Epithelial cell of esophagus (primary cell): ENCODE measurements around the gene RPL26.
"Not testable (repeated sequence)": the region's sequence is repeated elsewhere in the genome, so short reads cannot be mapped to it uniquely, and the experiment has no call there.

Source experiments
- DNase-seq: peaks from one replicate; pipeline ENCODE4 v3.0.0; 2010; ENCODE audit warnings: low read depth
- H3K4me3 ChIP-seq: 2 replicates; pipeline ENCODE4 v1.5.1; 2011; ENCODE audit warnings: mild to moderate bottlenecking, low read length, control low read depth
- TF ChIP-seq, protein P1 (sequence below): IDR thresholded peaks from 2 replicates; pipeline ENCODE4 v1.5.1; 2011; ENCODE audit warnings: low read depth, mild to moderate bottlenecking, low read length, control low read depth, inconsistent platforms; ENCODE audit not compliant: insufficient read depth; ENCODE audit errors: missing control alignments

RPL26 gene

DNA sequence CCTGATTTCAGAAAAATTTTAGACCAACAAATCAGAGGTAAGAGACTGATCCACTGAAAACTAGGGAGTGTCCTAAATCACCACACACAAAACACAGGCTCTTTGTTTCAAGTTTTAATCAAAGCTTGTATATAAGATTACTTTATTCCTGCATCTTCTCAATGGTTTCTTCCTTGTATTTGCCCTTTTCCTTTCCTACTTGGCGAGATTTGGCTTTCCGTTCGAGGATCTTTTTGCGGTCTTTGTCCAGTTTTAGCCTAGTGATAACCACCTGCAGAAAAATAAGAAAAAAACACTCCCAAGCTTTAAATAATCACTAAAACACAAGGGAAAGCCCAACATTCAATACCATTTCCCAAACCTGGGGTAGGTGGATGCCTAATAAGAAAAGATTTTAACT, 5.6 kb downstream of the RPL26 start:
- no peak overlapping the region for H3K4me3 ChIP-seq
- DNase-seq = no peak
- TF ChIP-seq, protein P1, sequence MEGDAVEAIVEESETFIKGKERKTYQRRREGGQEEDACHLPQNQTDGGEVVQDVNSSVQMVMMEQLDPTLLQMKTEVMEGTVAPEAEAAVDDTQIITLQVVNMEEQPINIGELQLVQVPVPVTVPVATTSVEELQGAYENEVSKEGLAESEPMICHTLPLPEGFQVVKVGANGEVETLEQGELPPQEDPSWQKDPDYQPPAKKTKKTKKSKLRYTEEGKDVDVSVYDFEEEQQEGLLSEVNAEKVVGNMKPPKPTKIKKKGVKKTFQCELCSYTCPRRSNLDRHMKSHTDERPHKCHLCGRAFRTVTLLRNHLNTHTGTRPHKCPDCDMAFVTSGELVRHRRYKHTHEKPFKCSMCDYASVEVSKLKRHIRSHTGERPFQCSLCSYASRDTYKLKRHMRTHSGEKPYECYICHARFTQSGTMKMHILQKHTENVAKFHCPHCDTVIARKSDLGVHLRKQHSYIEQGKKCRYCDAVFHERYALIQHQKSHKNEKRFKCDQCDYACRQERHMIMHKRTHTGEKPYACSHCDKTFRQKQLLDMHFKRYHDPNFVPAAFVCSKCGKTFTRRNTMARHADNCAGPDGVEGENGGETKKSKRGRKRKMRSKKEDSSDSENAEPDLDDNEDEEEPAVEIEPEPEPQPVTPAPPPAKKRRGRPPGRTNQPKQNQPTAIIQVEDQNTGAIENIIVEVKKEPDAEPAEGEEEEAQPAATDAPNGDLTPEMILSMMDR = no peak

DNA sequence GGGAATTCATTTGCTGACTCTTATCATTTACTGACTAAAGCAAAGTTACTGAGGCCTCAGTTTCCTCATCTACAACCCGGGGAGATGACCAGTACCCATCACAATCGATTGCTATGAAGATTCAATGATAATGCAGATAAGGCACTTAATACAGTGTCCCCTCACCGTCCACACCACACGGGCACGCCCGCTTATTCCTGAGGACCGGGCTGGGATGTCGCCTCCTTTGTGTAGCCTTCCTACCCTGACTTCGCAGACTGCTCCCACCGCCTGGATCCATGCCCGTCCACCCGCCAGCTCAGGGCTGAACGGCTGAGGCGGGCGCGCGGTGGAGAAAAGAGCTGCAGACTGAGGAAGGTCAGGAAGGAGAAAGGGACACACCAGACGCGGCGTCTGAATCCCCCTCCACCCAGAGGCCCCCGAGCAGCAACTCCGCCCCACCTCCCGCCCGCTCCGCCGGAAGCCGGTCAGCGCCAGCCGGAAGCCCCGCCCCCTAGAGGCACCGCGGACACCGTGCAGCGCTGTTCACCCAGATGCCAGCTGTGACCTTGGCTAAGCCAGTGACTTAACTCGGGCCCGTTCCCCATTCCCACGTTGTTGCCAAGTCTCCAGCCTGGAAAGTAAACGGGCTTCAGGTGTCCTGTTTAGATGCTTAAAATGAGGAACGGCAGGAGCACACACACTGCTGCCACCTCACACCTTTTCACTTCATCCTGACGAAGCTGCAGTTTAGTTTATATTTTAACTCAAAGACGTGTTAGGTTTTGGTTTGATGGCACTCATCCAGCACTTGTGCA, 6.5 kb downstream of the RPL26 start, which contains the start of gene KRABD2:
KRABD2 (minus strand) TSS at position 434 of the 797 bp plus-strand sequence.
- peak; percentile 82 for DNase-seq
- peak within 1 kb of the TSS; percentile 71 for H3K4me3 ChIP-seq
- TF ChIP-seq, protein P1 = peak; percentile 64

DNA sequence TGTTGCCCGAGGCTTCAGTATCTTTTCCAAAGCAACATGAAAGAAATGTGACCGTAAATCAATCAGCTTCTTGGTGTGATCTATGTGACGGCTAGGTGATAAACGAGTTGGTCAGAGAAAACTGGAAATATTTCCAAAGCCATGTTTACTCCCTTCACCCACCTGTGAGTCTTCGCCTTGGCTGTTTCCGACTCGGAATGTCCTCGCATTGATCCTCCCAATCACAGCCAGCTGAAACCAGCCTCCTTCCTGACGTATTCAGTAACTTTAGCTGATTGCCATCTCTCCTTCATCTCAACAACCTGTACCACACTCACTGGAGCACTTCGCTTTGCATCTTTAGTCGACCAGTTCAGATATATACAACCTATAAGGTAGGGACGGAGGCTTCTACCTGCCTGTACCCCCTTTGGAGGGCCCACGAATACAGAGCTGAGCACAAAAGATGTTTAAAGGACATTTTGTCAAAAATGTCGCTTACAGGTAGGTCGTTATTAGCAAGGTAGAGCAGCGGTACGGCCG, 7.2 kb downstream of the RPL26 start:
- H3K4me3 ChIP-seq = peak overlapping the region; percentile 71
- TF ChIP-seq, protein P1 = no peak
- DNase-seq = peak; percentile 36

DNA sequence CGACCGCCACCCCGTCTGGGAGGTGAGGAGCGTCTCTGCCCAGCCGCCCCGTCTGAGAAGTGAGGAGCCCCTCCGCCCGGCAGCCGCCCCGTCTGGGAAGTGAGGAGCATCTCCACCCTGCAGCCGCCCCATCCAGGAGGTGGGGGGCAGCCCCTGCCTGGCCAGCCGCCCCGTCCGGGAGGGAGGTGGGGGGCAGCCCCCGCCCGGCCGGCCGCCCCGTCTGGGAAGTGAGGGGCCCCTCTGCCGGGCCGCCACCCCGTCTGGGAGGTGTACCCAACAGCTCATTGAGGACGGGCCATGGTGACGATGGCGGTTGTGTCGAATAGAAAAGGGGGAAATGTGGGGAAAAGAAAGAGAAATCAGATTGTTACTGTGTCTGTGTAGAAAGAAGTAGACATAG, 9.1 kb downstream of the RPL26 start:
- H3K4me3 ChIP-seq, DNase-seq: not testable (repeated sequence)

DNA sequence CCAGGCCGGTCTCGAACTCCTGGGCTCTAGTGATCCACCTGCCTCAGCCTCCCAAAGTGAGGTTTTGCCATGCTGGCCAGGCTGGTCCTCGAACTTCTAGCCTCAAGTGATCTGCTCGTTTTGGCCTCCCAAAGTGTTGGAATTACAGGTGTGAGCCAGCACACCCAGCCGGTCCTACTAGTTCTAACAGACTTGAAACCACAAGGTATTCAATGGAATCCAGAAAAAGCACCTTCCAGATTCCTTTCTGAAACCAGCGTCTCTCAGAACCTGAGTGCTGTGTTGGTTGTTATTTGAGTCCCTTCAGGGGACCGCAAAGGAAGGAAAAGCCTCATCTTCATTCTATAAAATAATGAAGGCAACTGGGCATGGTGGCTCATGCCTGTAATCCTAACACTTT, 10.6 kb downstream of the RPL26 start:
- peak; percentile 63 for DNase-seq
- TF ChIP-seq, protein P1 = no peak
- H3K4me3 ChIP-seq = no peak overlapping the region

DNA sequence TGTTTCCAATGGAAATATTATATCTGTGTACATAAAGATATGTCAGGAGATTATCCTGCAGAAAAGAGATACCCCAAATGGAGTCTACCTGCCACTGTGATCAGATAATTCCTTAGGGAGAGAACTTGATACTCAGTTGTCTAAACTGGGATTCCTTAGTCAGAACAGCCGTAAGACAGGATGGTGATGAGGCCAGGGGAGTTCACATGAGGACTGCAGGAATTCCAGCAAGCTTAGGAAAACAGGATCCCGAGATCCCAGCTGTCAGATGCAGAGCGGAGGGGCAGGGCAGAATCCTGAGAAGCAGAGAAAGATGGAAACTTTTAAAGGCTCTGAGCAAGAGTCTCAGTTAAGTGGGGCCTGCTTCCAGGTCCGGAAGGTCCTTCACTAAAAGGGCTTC, 11.2 kb downstream of the RPL26 start:
- TF ChIP-seq, protein P1 = no peak
- no peak overlapping the region for H3K4me3 ChIP-seq
- no peak for DNase-seq

DNA sequence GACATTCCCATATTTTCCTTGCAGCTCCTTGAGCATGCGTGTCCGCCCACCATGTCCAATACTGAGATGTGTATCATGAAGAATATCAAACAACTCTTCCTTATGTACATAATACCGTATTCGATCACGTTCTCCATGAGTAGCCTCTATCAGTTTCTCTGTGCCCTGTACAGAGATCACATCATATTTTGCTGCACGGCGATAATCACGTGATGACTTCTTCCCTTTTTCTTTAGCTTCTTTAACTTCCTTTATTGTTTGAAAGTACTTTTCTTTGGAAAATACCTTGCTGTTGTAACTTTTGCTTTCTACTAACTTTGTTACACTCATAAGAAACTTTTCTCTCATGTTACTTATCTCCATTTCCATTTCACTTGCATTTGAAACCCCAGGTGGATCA, 13.0 kb downstream of the RPL26 start:
- DNase-seq = no peak
- no peak overlapping the region for H3K4me3 ChIP-seq
- TF ChIP-seq, protein P1 = no peak
